HepG2 (cell line): Measurements from ENCODE around the gene KRTAP12-1. TPM values are rescaled to one million over a fixed set of nuclear protein-coding genes. Genes with fewer than 3 reads are reported as not detected.

Source experiments
- ATAC-seq: fragments of 200-7000 bp; cut with Tn5 transposase; 3 replicates; pipeline ENCODE4 v1.9.1; 2020; ENCODE audit warnings: mild to moderate bottlenecking, moderate library complexity
- BruUV-seq: library from RNA; stranded (reverse); fragments of 400-500 nt; replicated peaks from 2 replicates; lab custom pipeline; 2021; lab: Mats Ljungman, UMichigan
- CTCF ChIA-PET: fragments of 300-600 bp; formaldehyde crosslinking; extraction: SDS; loops from one replicate; lab custom pipeline; 2021; ENCODE audit warnings: low total read pairs, inconsistent platforms, low intra/inter-chr PET ratio; lab: Yijun Ruan, JAX
- POLR2A ChIA-PET: fragments of 350-600 bp; sonication (Branson Sonifier 250); formaldehyde crosslinking; loops from one replicate; lab custom pipeline; 2020; ENCODE audit warnings: antibody characterized with exemption, inconsistent platforms; lab: Yijun Ruan, JAX
- DNase-seq: peaks from one replicate; pipeline ENCODE4 v3.0.0-alpha.2; 2015; ENCODE audit warnings: low spot score
- FAIRE-seq: peaks from 3 replicates; lab custom pipeline; 2011; peaks lifted over from hg19 to GRCh38; lab: Jason Lieb, UNC
- H2AFZ ChIP-seq: one replicate; pipeline ENCODE4 v1.6.1; 2011; ENCODE audit warnings: low read length, inconsistent platforms
- H3K27ac ChIP-seq: fragments of 300-600 bp; 3 replicates; pipeline ENCODE4 v1.8.0; 2011; ENCODE audit warnings: mixed run types, mild to moderate bottlenecking, mixed read lengths, low read length, inconsistent platforms; ENCODE audit not compliant: insufficient read depth; ENCODE audit errors: extremely low read length
- H3K27me3 ChIP-seq, 2 experiments: fragments of 200-600 bp in 1 of 2; 2 replicates in 1 of 2; 3 replicates in 1 of 2; pipeline versions ENCODE4 v1.6.0 to v1.8.0; 2011; ENCODE audit warnings: low read length in 2 of 2, mild to moderate bottlenecking in 2 of 2, moderate library complexity in 2 of 2, inconsistent platforms in 1 of 2; ENCODE audit not compliant: insufficient read depth in 2 of 2, control insufficient read depth in 1 of 2
- H3K36me3 ChIP-seq, 2 experiments: fragments of 200-600 bp in 1 of 2; replicated peaks in 1 of 2; 2 replicates in 1 of 2; 3 replicates in 1 of 2; pipeline versions ENCODE4 v1.5.1 to v1.8.0; 2011; ENCODE audit warnings: low read length in 2 of 2, inconsistent platforms in 1 of 2; ENCODE audit not compliant: insufficient read depth in 2 of 2, control insufficient read depth in 1 of 2
- H3K4me1 ChIP-seq: 2 replicates; pipeline ENCODE4 v1.5.1; 2012; ENCODE audit warnings: low read length, inconsistent platforms; ENCODE audit not compliant: insufficient read depth
- H3K4me2 ChIP-seq: 2 replicates; pipeline ENCODE4 v1.6.0; 2011; ENCODE audit warnings: low read depth, low read length, inconsistent platforms
- H3K4me3 ChIP-seq, 3 experiments: fragments of 200-600 bp in 1 of 3; sonication (generic), shearing (Covaris generic) in 1 of 3; replicated peaks in 1 of 3; 2 replicates each; pipeline ENCODE4 v1.5.1; 2011 to 2016; ENCODE audit warnings: low read length in 3 of 3, inconsistent platforms in 2 of 3, low read depth in 2 of 3, mild to moderate bottlenecking in 2 of 3, control low read depth in 1 of 3, mixed read lengths in 1 of 3; ENCODE audit not compliant: insufficient read depth in 1 of 3
- H3K79me2 ChIP-seq: one replicate; pipeline ENCODE4 v1.6.1; 2011; ENCODE audit warnings: low read length, inconsistent platforms; ENCODE audit not compliant: insufficient read depth
- H3K9ac ChIP-seq: 2 replicates; pipeline ENCODE4 v1.6.0; 2011; ENCODE audit warnings: mild to moderate bottlenecking, low read depth, low read length, inconsistent platforms; ENCODE audit not compliant: insufficient read depth
- H3K9me3 ChIP-seq: 2 replicates; pipeline ENCODE4 v1.5.1; 2012; ENCODE audit warnings: mild to moderate bottlenecking, low read length
- H4K20me1 ChIP-seq: 2 replicates; pipeline ENCODE4 v1.6.0; 2011; ENCODE audit warnings: inconsistent platforms, mild to moderate bottlenecking, low read length, moderate library complexity; ENCODE audit not compliant: insufficient read depth
- ETV6 ChIP-seq: sonication (generic); formaldehyde crosslinking; conservative IDR thresholded peaks from 2 replicates; pipeline ENCODE4 v1.4.0; 2020; ENCODE audit warnings: missing genetic modification reagents
- GTF3A ChIP-seq: sonication (generic); formaldehyde crosslinking; conservative IDR thresholded peaks from 2 replicates; pipeline ENCODE4 v1.4.0; 2020; ENCODE audit warnings: mild to moderate bottlenecking, missing genetic modification reagents
- HCFC1 ChIP-seq: fragments of 150-350 bp; IDR thresholded peaks from 2 replicates; pipeline ENCODE4 v1.6.1; 2014; ENCODE audit warnings: low read depth, low read length
- KLF16 ChIP-seq, 2 experiments: sonication (generic) in 1 of 2; formaldehyde crosslinking in 1 of 2; IDR thresholded peaks; 2 replicates each; pipeline versions ENCODE4 v1.6.1 to v1.8.0; 2016 to 2023; ENCODE audit warnings: missing genetic modification reagents in 2 of 2, missing compliant biosample characterization in 1 of 2
- MTA3 ChIP-seq: sonication (generic); formaldehyde crosslinking; IDR thresholded peaks from 2 replicates; pipeline ENCODE4 v1.4.0; 2020; ENCODE audit warnings: missing genetic modification reagents
- MYNN ChIP-seq: sonication (generic); formaldehyde crosslinking; IDR thresholded peaks from 2 replicates; pipeline ENCODE4 v1.4.0; 2020; ENCODE audit warnings: mild to moderate bottlenecking, low read depth, missing genetic modification reagents
- NR2F6 ChIP-seq, 2 experiments: IDR thresholded peaks; 2 replicates each; pipeline ENCODE4 v1.6.1; 2016; ENCODE audit warnings: antibody characterized with exemption in 1 of 2, mild to moderate bottlenecking in 1 of 2
- NRL ChIP-seq: sonication (generic); formaldehyde crosslinking; IDR thresholded peaks from 2 replicates; pipeline ENCODE4 v1.5.0; 2020; ENCODE audit warnings: missing genetic modification reagents, mild to moderate bottlenecking, moderate library complexity, borderline replicate concordance
- RARG ChIP-seq: sonication (generic); formaldehyde crosslinking; IDR thresholded peaks from 2 replicates; pipeline ENCODE4 v1.4.0; 2020; ENCODE audit warnings: low read depth, mild to moderate bottlenecking, missing genetic modification reagents
- TCF7 ChIP-seq: sonication (generic); IDR thresholded peaks from 2 replicates; pipeline ENCODE4 v1.6.1; 2016; ENCODE audit warnings: antibody characterized with exemption, low read depth
- TEAD2 ChIP-seq: sonication (generic); formaldehyde crosslinking; IDR thresholded peaks from 2 replicates; pipeline ENCODE4 v1.9.0; 2021; ENCODE audit warnings: missing genetic modification reagents
- ZFP1 ChIP-seq: IDR thresholded peaks from 2 replicates; pipeline ENCODE4 v1.6.1; 2016
- ZNF136 ChIP-seq: sonication (generic); formaldehyde crosslinking; IDR thresholded peaks from 2 replicates; pipeline ENCODE4 v1.8.1; 2022; ENCODE audit warnings: low read depth, mild to moderate bottlenecking, moderate library complexity, missing genetic modification reagents
- ZNF18 ChIP-seq: sonication (generic); formaldehyde crosslinking; IDR thresholded peaks from 2 replicates; pipeline ENCODE4 v1.8.0; 2022; ENCODE audit warnings: mild to moderate bottlenecking, missing genetic modification reagents; ENCODE audit not compliant: insufficient replicate concordance
- ZNF180 ChIP-seq: sonication (generic); formaldehyde crosslinking; IDR thresholded peaks from 2 replicates; pipeline ENCODE4 v1.4.0; 2020; ENCODE audit warnings: low read depth, missing genetic modification reagents, borderline replicate concordance
- ZNF253 ChIP-seq: sonication (generic); formaldehyde crosslinking; IDR thresholded peaks from 2 replicates; pipeline ENCODE4 v1.8.0; 2022; ENCODE audit warnings: mild to moderate bottlenecking, missing genetic modification reagents, borderline replicate concordance
- ZNF776 ChIP-seq: sonication (generic); formaldehyde crosslinking; IDR thresholded peaks from 2 replicates; pipeline ENCODE4 v1.4.0; 2020; ENCODE audit warnings: mild to moderate bottlenecking, missing genetic modification reagents
- WGBS: methylation state at CpG from one replicate; pipeline ENCODE4 v1.1.6; 2017; ENCODE audit warnings: low lambda C conversion rate; 5-methylcytosine and 5-hydroxymethylcytosine counted together
- in situ Hi-C: cut with HindIII; loops from 2 replicates; pipeline ENCODE4 v1.10.0; 2017; ENCODE audit warnings: low pct_unique_long_range_greater_than_20kb; ENCODE audit not compliant: extremely low pct_ligation_motif_present
- intact Hi-C: fragments of 100-400 bp; cut with micrococcal nuclease; formaldehyde crosslinking; loops from one replicate; pipeline ENCODE4 v1.10.0; 2022; ENCODE audit not compliant: unreplicated experiment
- polyA plus RNA-seq, 8 experiments: library from polyadenylated mRNA; depleted of rRNA in 3 of 8; stranded (reverse) in 7 of 8; unstranded in 1 of 8; fragments of >200 nt; fragmentation: Illumina TruSeq in 4 of 8; extraction: Trizol in 4 of 8; gene quantifications; 2 replicates each; pipeline versions ENCODE4 v1.2.1 to v1.2.3, GENCODE V29; 2011 to 2016; ENCODE audit warnings: low read depth in 4 of 8, missing spikeins in 1 of 8, mixed read lengths in 1 of 8; ENCODE audit not compliant: insufficient read depth in 1 of 8
- total RNA-seq, 5 experiments: library from RNA; depleted of rRNA; stranded (reverse); fragments of >200 nt; fragmentation: Illumina TruSeq; extraction: Trizol; gene quantifications; 2 replicates each; pipeline ENCODE4 v1.2.3, GENCODE V29; 2016; ENCODE audit warnings: low read depth in 1 of 5
- TF ChIP-seq, protein P1 (sequence below): IDR thresholded peaks from 2 replicates; pipeline ENCODE4 v1.6.1; 2016; ENCODE audit warnings: missing genetic modification reagents, missing compliant biosample characterization

The KRTAP12-1 gene
- total and polyA plus RNA-seq, 2 of the 13 experiments (the other 11 are each of a cell fraction or from before 2014, with no cell fraction given) = not detected

DNA sequence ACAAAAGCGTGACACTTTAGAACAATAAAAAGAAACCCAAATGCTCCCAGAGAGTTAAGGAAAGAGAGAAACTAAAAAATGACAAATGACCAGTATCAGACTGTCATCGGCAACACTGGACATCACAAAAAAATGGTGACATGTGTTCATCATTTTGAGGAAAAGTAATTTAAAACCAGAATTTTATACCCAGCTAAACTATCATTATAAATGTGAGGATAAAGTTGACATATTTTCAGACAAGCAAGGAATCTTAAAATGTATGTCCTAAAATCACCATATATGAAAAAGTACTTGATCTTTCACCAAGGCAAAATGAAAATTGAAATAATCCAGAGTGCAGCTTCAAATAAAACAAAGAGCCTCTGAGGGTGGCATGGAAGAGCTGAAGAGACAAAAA, 37.1 kb downstream of the KRTAP12-1 start:
- 39% methylated on average over 2 of the region's 2 CpGs for WGBS
- no TSS peak for BruUV-seq
- no peak for FAIRE-seq
- Histone ChIP-seq H3K27me3 (peaks cover 3 to 22% of the 10 kb centered on the region in 2 experiments; a peak in 4 of 5 replicates), H3K4me2 (no peak overlapping the region), H3K9me3 (peaks cover 22% of the 10 kb centered on the region), H4K20me1 (no peaks in the 10 kb centered on the region), H3K4me3 (no peak overlapping the region), H3K27ac (no peak overlapping the region), H2AFZ (no peak overlapping the region)
- CTCF ChIA-PET = no interaction called here
- ATAC-seq = no peak
- TF ChIP-seq MYNN (CRISPR knock-in tag) (no peak), ZFP1 (CRISPR knock-in tag) (peak; percentile 99)
- TF ChIP-seq, all 625 proteins: peak for 1
- no peaks in the 10 kb centered on the region for H3K79me2 ChIP-seq
- no peak overlapping the region for H3K9ac ChIP-seq
- DNase-seq = no peak
- intact Hi-C loops = no loop called here
- no peaks in the 10 kb centered on the region for H3K4me1 ChIP-seq
- no peaks in the 10 kb centered on the region for H3K36me3 ChIP-seq
- POLR2A ChIA-PET = no interaction called here
- in situ Hi-C loops = no loop called here

DNA sequence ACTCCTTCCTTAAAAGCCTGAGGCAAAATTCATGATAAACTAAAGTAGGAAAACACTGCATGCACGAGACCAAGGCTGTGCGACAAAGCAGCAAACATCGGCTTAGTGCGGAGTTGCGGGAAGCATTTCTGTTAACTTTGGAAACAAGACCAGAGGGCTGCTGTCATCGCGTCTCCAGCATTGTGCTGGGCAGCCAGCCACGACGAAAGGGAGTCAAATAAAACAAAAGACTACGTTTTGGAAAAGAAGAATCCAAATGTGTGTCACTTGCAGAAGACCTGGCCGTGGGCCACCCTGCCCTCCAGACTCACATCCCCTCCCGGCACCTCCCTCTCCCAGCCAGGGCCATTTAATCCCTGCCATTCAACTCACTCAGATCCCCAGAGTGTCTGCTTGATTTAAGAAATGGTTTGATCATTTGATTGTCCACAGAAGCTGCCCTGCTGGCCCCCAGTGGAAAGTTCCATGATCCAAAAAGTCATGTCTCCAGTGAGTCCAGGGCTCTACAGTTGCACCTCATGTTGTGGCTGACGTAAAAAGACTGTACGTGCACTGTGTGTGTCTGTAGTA, 38.1 kb downstream of the KRTAP12-1 start:
- no peaks in the 10 kb centered on the region for H3K4me1 ChIP-seq
- H3K27ac ChIP-seq = no peak overlapping the region
- H2AFZ ChIP-seq = no peak overlapping the region
- in situ Hi-C loops = no loop called here
- ChIA-PET POLR2A (no interaction called here), CTCF (no interaction called here)
- no peak for TF ChIP-seq ZNF180
- no peak for TF ChIP-seq KLF16 (CRISPR knock-in tag; IDR thresholded peaks at IDR 0.05)
- TF ChIP-seq ZNF136 = no peak
- TF ChIP-seq, protein P1, sequence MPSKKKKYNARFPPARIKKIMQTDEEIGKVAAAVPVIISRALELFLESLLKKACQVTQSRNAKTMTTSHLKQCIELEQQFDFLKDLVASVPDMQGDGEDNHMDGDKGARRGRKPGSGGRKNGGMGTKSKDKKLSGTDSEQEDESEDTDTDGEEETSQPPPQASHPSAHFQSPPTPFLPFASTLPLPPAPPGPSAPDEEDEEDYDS (CRISPR knock-in tag) = no peak
- no peak for TF ChIP-seq ZNF253 (CRISPR knock-in tag)
- no peak for TF ChIP-seq ETV6 (CRISPR knock-in tag)
- no peak for TF ChIP-seq NR2F6 (IDR thresholded peaks at IDR 0.05)
- TF ChIP-seq NR2F6 (CRISPR knock-in tag; IDR thresholded peaks at IDR 0.05) = no peak
- TF ChIP-seq MTA3 = no peak
- no peak for TF ChIP-seq ZNF18 (CRISPR knock-in tag)
- TF ChIP-seq ZNF776 (CRISPR knock-in tag) = no peak
- no peak for TF ChIP-seq TCF7
- no peak for TF ChIP-seq RARG (CRISPR knock-in tag)
- no peak for TF ChIP-seq NRL
- TF ChIP-seq GTF3A (CRISPR knock-in tag) = no peak
- TF ChIP-seq TEAD2 (CRISPR knock-in tag) = no peak
- no peak for TF ChIP-seq HCFC1
- TF ChIP-seq, all 625 proteins: peak for 0
- DNase-seq = no peak
- H3K36me3 ChIP-seq = no peaks in the 10 kb centered on the region
- intact Hi-C loops = no loop called here
- no peak overlapping the region for H3K4me2 ChIP-seq
- ATAC-seq = no peak
- no peaks in the 10 kb centered on the region for H4K20me1 ChIP-seq
- FAIRE-seq = no peak
- no TSS peak for BruUV-seq
- H3K9me3 ChIP-seq = peaks cover 22% of the 10 kb centered on the region
- H3K4me3 ChIP-seq = no peak overlapping the region
- no peak overlapping the region for H3K9ac ChIP-seq
- H3K79me2 ChIP-seq = no peaks in the 10 kb centered on the region
- WGBS = 33% methylated on average over 14 of the region's 14 CpGs
- H3K27me3 ChIP-seq = peaks cover 3 to 19% of the 10 kb centered on the region in 2 experiments; a peak in 4 of 5 replicates
